Putamen (tissue), 1 donor: ENCODE measurements around the gene FHDC1.

Source experiments
- DNase-seq: peaks from one replicate; pipeline ENCODE4 v3.0.0-alpha.2; 2016; ENCODE audit warnings: low spot score

The FHDC1 gene

GRCh38 chr4:153005899-153006381, 69.8 kb downstream of the FHDC1 start:
- DNase-seq = no peak

DNA sequence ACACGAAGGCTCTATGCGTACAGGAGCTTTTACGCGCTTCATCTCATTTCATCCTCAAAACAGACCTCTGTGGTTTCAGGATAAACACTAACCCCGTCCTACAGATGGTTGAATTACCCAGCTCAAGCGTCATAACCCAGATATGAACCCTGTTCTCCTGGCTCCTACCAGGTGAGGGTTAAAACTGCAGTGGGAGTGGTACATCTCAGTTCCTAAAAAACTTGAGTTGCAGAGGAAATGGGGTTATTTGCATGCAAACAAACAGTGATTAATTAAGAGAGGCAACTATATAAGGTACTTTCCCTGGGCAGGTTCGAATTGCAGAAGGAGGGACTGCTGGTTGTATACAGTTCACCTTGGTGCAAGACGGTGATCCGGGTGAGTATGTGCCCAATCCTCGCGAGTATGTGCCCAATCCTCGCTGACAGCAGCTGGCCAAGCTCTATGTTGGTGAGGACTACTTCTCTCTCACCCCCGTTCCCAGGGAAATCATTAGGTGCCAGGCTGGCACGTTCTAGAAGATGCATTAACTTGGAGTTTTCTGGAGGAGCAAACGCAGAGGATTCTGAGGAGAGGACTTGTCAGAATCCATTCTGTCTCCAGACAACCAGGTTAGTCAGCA, 72.6 kb downstream of the FHDC1 start:
- DNase-seq = no peak

DNA sequence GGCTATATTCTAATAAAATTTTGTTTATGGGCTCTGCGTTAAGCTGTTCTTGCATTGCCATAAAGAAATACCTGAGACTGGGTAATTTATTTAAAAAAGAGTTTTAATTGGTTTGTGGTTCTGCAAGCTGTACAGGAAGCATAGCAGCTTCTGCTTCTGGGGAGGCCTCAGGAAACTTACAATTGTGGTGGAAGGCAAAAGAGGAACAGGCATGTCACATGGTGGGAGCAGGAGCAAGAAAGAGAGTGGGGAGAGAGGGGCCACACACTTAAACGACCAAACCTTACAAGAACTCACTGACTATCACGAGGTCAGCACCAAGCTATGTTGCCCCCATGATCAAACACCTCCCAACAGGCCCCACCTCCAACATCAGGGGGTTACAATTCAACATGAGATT, 74.0 kb downstream of the FHDC1 start:
- DNase-seq = no peak

DNA sequence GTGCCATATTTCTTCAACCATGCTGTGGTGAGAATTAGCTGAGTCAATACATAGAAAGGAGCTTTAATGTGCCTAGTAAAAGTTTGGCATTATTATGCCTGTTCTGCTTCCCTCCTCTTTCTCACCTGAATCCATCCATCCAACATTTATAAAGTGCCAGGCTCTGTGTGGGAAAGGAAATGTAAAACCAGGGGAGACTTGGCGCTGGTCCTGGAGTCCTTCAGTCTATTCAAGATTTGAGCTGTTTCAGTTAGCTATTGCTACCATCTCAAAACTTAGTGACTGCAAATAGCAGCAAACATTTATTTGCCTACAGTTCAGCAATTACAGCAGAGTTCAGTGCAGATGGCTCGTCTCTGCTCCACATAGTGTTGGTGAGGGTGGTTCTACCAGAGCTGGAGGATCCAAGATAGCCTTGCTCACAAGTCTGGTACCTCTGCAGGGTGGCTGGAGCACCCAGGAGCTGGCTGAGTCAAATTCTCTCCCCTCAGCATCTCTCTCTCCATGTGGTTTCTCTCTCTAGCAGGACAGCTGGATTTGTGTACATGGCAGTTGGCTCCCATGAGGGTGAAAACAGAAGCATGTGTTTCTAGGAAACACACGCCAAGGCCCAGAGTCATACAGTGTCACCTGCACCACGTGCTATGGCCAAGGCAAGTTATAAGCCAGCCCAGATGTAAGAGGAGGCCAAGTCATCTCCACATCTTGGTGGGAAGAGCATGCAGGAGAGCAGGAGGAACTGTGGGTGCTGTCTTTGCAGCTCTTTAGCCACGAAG, 77.3 kb downstream of the FHDC1 start:
- no peak for DNase-seq

- DNase-seq = no peak
These were observed 78.3 kb downstream of the FHDC1 start for GRCh38 chr4:153014460-153014859.

GRCh38 chr4:153016592-153016991, 80.5 kb downstream of the FHDC1 start:
- no peak for DNase-seq

- DNase-seq = no peak
These were observed 81.9 kb downstream of the FHDC1 start for GRCh38 chr4:153018031-153018430.

GRCh38 chr4:153018684-153019083, 82.6 kb downstream of the FHDC1 start:
- DNase-seq = no peak

GRCh38 chr4:153019906-153020305, 83.8 kb downstream of the FHDC1 start:
- no peak for DNase-seq

DNA sequence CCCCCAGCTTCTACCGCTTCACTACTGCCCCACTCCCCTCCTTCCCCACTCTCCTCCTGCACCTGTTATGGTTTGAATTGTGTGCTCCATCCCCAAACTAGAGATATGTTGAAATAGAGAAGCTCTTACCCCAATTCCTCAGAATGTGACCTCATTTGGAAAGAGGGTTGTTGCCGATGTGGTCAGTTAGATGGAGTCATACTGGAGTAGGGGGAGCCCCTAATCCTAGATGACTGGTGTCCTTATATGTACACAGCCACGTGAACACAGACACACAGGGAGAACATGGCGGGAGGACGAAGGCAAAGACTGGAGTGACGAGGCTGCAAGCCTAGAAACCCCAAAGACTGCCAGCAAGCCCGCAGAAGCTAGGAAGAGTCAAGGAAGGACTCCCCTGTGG, 84.3 kb downstream of the FHDC1 start:
- no peak for DNase-seq

- DNase-seq = no peak
These were observed 85.2 kb downstream of the FHDC1 start for GRCh38 chr4:153021276-153021675.

GRCh38 chr4:153022241-153022715, 86.2 kb downstream of the FHDC1 start:
- no peak for DNase-seq

DNA sequence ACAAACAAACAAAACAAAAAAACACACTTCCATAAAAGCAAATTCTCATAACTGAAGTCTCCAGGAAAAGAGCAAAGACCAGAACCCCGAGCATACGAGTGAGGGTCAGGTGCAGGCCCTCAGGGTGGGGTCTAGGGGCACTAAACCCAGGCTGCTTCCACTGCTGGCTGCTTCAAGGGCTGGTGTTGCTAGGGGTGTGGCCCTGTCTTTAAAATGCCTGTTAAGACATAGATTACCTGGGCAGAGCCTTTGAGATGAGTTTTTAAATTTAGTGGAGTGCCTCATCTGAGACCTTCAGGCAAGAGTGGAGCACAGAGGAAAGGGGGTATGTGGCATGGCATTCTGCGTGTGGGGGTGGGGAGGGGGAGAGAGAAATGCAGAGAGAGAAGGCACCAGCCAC, 87.0 kb downstream of the FHDC1 start:
- no peak for DNase-seq

- no peak for DNase-seq
These were observed 87.7 kb downstream of the FHDC1 start for GRCh38 chr4:153023692-153024394.

DNA sequence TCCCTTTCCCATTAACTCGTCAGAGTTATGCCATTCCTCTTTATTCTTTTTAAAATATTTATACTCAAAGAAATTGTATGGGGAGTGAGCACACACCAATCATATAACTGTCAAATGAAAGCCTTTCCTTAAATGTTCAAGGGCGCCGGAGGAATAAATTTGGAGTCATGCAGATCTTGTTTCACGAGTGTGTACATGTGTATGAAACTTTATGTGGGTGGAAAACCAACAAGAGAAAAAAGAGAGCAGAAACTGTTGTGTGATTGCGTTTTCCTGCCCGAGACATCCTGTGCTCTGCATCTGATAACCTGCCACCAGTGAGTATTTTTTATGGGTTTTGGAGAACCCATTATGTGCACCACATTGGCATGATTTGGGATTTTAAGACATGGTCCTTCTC, 88.3 kb downstream of the FHDC1 start:
- no peak for DNase-seq

- DNase-seq = no peak
These were observed 89.3 kb downstream of the FHDC1 start for GRCh38 chr4:153025406-153025805.

GRCh38 chr4:153026591-153027346, 90.6 kb downstream of the FHDC1 start:
- DNase-seq = no peak

DNA sequence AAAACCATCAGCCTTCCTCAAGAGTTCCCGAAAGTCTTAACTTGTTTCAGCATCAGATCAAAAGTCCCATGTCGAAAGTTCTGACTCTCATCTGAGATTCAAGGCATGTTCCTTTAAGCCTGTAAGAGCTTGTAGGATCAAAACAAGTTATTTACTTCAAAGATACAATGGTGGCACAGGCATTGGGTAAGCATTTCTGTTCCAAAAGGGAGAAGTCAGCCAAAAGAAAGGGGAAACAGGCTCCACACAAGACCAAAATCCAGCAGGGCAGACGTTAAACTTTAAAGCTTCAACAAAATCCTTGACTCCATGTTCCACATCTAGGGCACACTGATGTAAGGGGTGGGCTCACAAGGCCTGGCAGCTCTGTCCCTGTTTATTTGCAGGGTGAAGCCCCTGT, 91.7 kb downstream of the FHDC1 start:
- no peak for DNase-seq

DNA sequence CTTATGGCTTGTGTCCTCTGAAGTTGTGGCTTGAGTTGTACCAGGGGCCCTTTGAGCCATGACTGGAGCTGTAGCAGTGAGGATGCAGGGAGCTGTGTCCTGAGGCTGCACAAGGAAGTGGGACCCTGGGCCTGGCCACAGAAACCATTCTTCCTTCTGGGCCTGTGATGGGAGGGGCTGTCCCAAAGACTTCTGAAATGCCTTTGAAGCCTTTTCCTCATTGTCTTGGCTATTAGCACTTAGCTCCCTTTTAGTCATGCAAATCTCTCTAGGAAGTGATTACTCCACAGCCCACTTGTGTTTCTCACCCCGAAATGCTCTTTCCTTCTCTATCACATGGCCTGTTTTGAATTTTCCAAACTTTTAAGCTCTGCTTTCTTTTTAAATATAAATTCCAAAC, 92.4 kb downstream of the FHDC1 start:
- DNase-seq = no peak
